GM19463 (cell line): ENCODE results near the gene ELP2.
"Not testable (repeated sequence)": the region's sequence is repeated elsewhere in the genome, so short reads cannot be mapped to it uniquely, and the experiment has no call there.

Source experiments
- ATAC-seq: cut with Tn5 transposase; IDR thresholded peaks from one replicate; pipeline ENCODE4 v1.9.1; 2021; ENCODE audit warnings: mild to moderate bottlenecking, moderate library complexity; ENCODE audit not compliant: unreplicated experiment

Gene ELP2

DNA sequence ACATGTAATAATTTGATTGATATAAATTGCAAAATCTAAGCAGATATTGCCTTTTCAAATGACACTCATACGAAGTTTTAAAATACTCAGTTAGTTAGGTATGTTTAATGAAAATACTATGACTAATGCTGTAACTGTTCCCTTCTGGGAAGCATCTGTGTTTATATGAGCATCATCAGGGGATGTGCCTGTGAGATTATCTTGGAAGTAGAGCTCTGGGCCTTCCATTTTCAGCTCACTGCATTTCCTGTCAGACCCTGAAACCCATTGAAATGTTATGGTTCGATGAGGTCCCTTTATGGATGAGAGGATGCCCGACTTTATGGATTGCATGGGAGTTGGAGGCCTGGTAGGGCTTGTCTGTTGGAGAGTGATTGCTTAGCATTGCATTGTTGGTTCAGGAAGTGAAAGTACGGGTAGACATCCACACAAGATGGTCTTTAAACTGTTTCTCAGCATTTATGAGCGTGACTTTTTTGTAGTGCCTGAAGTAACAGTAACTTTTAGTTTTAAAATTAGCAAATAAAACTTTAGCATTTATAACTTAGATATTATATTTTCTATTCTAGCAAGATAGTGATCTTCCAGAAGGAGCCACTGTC lies 28.7 kb downstream of the ELP2 start:
- ATAC-seq, result no peak

- no peak for ATAC-seq
Measured at GRCh38 chr18:36160959-36161371, 31.3 kb downstream of the ELP2 start.

DNA sequence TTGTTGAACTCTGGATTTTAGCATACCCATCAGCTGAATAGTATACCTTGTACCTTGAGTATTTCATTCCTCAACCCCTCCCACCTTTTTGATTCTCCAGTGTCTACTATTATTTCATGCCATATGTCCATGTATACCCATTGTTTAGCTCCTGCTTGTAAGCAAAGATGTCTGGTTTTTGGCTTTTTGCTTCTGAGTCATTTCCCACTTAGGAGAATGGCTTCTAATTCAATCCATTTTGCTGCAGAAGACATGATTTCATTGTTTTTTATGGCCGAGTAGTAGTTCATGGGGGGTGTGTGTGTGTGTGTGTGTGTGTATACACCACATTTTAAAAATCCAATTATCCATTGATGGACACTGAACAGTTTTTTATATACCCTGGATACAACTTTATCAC lies 33.3 kb downstream of the ELP2 start:
- ATAC-seq, result no peak

- ATAC-seq, result no peak
Measured at GRCh38 chr18:36167692-36168218, 38.1 kb downstream of the ELP2 start.

- not testable (repeated sequence) for ATAC-seq
Measured at GRCh38 chr18:36168296-36168695, 38.6 kb downstream of the ELP2 start.

GRCh38 chr18:36169938-36170337 lies 40.2 kb downstream of the ELP2 start:
- no peak for ATAC-seq

DNA sequence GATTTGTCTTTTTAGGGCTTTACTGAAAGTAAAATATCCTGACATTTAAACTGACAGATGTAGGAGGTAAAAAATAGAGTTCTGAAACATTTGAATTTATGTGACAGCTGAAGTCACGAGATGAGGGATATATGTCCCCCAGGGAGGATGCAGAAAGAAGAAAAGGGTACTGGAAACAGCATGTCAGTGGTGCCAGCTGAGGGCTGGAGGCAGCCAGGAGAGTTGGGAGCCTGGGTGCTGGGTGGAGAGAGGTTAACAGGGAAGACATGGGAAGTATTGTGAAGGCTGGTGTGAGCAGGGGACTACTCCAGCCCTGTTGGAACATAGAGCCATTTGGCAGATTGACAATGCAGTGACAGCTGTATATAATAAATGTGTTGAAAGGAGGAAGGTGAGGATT lies 45.8 kb downstream of the ELP2 start:
- no peak for ATAC-seq

DNA sequence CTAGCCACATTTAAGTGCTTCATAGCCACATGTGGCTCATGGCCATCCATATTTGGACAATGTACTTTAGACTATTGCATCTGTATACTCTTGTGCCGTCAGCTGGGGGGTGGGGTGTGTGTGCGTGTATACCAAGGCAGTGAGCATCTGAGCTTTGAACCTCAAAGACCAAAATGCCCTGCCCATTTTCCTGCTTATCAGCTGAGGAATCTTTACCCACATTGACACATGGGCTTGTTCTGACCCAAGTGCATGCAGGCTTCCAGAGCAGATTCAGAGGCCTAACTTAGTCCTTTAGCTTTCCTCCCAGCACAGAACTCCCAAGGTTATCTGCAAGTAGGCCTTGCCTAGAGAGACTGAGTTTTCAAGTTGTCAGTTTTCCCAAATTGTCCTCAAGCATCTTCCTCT lies 46.5 kb downstream of the ELP2 start:
- no peak for ATAC-seq

DNA sequence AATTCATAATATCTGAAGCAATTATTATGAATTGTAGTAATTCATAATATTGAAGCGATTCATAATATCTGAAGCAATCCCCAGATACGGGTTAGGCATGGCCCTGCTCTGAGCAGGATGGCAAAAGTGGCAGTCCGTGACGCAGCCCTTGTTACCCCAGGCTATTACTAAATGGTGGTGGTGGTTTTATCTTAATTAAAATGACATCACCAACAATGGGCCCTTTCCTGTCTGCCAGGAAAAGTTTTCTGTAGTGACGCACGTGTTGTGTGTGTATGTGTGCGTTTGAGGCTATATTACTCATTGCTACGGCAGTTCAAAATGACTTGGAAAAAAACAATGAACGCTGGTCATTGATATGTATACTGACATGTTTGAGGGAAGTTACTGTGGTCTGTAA lies 47.0 kb downstream of the ELP2 start:
- ATAC-seq, result no peak

DNA sequence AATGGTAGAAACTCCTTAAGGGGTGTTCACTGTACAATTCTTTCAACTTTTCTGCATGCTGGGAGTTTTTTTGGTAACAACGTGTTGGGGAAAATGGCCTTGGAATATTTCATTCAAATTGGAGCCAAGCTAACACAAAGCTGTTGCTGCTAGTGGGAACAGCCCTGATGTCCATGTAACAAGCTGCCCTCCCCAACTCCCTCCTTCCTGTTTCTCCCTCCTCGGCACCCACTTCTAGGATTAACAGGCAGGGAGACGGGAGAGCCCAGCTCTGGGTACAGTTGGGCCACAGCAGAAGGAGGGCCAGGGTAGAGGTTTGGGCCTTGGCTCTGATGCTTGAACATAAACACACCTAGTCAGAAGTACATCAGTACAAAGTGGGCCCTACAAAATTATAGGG lies 48.2 kb downstream of the ELP2 start:
- no peak for ATAC-seq

DNA sequence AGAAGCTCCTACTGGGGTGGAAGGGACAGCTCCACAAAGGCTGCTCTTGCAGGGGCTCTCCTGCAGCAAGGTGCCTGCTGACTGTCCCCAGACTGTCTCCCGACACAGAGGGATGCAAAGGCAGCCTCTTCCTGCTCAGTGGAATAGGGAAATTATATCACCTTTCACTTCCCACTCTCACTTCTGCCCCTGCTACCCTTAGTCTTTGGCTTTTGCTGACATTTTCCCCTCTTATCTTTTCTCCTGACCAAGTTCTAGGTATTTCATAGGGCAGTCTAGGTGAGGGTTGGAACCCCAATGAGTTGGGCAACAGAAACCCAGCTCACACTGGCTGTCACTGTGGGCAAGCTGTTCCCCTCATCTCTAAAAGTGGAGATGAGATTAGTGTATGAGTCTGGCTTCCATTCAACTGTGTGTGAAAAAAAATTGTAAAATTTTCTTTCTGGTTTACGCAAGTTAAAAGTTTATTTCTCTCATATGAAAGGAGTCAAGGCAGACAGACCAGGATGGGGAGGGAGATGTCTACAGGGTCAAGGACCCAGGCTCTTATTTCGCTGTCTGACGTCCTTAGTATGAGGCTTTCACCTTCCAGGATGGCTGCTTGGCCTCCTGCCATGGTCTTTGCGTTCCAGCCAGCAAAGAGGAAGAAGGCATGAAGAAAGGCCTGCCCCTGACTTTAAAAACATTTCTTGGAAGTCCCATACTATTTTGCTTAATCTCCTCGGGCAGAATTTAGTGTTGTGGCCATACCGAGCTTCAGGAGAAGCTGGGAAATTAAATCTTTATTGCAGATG lies 50.1 kb downstream of the ELP2 start:
- no peak for ATAC-seq

- no peak for ATAC-seq
Measured at GRCh38 chr18:36181441-36181840, 51.7 kb downstream of the ELP2 start.

GRCh38 chr18:36181898-36182506 lies 52.3 kb downstream of the ELP2 start:
- no peak for ATAC-seq

DNA sequence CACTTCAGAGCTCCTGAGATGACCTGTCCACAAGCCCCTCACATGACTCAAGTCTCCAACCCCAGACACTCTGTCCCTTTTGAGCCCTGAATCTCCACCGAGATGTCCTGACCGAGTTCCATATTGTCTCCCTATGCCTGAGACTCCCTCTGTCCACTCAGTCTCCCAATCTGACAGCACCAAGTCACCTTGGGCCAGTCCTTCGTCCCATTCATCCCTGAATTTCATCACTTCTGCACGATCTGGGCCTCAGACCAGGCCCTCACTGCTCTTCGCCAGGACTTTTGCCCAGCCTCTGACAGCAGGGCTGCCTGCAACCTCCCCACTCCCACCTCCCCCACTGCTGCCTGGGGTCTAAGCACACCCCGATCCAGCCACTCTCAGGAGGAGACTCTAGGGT lies 53.3 kb downstream of the ELP2 start:
- no peak for ATAC-seq

DNA sequence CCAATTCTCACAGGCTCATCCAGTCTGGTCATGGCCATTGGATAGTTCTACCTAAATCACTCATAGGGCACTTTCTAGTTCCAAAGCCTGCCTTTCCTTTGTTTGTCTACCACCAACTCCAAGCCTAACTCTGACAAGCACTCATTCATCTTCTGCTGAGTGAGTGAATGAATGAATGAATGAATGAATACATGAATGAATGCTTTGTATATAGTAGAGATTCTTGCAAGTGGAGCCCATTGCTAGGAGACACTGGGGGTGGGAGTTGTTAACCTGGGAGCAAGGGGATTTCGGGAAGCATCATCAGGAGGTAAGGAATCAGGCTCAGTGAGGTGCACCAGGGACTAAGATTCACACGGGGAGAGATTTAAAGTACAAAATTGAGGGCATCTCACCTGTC lies 54.3 kb downstream of the ELP2 start:
- no peak for ATAC-seq

- ATAC-seq, result no peak
Measured at GRCh38 chr18:36185157-36185556, 55.5 kb downstream of the ELP2 start.

- ATAC-seq, result no peak
Measured at GRCh38 chr18:36185901-36186460, 56.3 kb downstream of the ELP2 start.

DNA sequence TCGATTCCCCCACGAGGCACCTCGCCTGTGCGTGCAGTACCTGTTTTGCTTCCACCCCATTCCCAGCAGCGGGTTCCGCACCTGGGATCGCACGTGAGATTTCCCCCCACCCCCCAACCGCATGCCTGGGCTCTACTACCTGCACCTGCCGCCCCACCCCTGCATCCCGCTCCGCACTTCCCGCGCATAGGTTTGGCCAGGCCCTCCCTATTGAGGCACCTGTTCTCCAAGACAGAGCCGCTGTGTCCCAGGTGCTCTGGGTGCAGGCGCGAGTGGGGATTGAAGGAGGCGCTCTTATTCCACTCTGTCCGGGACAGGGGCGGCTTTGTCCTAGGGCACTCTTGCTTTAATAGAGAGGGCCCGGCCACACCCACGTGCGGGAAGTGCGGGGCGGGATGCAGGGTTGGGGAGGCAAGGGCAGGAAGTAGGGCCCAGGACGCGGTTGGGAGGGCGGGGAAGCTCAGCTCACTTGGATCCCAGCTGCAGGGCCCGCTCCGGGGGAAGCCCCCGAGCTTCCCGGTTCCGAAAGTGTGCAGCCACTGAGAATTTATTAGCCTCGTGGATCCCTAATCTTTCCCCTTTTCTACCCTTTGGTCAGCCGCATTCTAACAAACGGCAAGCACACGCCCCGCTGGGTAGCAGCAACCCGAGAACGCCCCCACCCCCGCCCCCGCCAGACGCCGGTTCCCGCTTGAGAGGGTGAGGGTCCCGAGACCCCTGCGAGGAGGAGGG lies 56.9 kb downstream of the ELP2 start:
- no peak for ATAC-seq

DNA sequence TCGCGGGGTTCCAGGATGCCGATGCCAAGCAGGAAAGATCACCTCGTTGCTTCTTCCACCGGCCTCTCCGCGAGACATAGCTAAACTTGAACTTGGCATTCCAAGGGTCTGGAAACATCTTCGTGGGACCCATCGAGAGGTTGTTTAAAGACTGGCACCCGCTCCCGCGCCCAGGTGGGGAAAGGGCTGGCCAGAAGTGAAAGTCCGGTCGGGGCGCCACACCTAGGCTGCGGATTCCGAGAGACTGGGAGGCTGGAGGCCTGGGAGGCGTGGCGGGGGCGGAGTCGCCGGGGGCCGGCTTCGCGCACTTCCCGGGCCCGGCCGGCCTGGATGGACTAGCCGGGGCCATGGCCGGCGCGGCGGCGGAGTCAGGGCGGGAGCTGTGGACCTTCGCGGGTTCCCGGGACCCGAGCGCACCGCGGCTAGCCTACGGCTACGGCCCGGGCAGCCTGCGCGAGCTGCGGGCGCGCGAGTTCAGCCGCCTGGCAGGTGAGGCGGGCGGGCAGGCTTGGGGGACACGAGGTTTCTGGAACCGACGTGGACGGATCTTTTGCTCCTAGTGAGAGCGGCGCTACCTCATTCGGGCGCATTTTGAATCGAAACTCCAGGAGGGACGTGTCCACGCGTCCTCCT lies 57.6 kb downstream of the ELP2 start, which contains the start of gene MOCOS:
Gene MOCOS (plus strand): TSS at position 305 of the 633 bp plus-strand sequence. CDS start 43 bp downstream, at position 348.
- peak; percentile 79 for ATAC-seq
